Bronchial epithelial cell (primary cell): ENCODE data around the gene KIF5A. TPM values are rescaled to one million over a fixed set of nuclear protein-coding genes. Genes with fewer than 3 reads are reported as not detected.
A peak's percentile ranks its signal among the peaks of the same experiment; 100 is the strongest.

Source experiments
- DNase-seq: peaks from one replicate; pipeline ENCODE4 v3.0.0-alpha.2; 2010; ENCODE audit warnings: low read depth
- FAIRE-seq: peaks from 2 replicates; lab custom pipeline; 2011; peaks lifted over from hg19 to GRCh38; lab: Jason Lieb, UNC
- H3K27me3 ChIP-seq: 2 replicates; pipeline ENCODE4 v1.5.1; 2011; ENCODE audit warnings: low read length; ENCODE audit not compliant: control insufficient read depth, insufficient read depth
- H3K36me3 ChIP-seq: 2 replicates; pipeline ENCODE4 v1.5.1; 2011; ENCODE audit warnings: low read length; ENCODE audit not compliant: control insufficient read depth, insufficient read depth
- H3K4me3 ChIP-seq: 2 replicates; pipeline ENCODE4 v1.5.1; 2011; ENCODE audit warnings: mild to moderate bottlenecking, low read depth, low read length, control low read depth
- total RNA-seq: library from RNA; depleted of rRNA; stranded (reverse); fragments of >200 nt; gene quantifications from 2 replicates; pipeline ENCODE4 v1.2.1, GENCODE V29; 2014
- TF ChIP-seq, protein P1 (sequence below): IDR thresholded peaks from 2 replicates; pipeline ENCODE4 v1.5.1; 2011; ENCODE audit warnings: mild to moderate bottlenecking, moderate library complexity, low read length, control low read depth, inconsistent platforms; ENCODE audit not compliant: insufficient read depth, severe bottlenecking

Gene KIF5A
- total RNA-seq, 1 donor from 2014 or later, result under 0.01 TPM

DNA sequence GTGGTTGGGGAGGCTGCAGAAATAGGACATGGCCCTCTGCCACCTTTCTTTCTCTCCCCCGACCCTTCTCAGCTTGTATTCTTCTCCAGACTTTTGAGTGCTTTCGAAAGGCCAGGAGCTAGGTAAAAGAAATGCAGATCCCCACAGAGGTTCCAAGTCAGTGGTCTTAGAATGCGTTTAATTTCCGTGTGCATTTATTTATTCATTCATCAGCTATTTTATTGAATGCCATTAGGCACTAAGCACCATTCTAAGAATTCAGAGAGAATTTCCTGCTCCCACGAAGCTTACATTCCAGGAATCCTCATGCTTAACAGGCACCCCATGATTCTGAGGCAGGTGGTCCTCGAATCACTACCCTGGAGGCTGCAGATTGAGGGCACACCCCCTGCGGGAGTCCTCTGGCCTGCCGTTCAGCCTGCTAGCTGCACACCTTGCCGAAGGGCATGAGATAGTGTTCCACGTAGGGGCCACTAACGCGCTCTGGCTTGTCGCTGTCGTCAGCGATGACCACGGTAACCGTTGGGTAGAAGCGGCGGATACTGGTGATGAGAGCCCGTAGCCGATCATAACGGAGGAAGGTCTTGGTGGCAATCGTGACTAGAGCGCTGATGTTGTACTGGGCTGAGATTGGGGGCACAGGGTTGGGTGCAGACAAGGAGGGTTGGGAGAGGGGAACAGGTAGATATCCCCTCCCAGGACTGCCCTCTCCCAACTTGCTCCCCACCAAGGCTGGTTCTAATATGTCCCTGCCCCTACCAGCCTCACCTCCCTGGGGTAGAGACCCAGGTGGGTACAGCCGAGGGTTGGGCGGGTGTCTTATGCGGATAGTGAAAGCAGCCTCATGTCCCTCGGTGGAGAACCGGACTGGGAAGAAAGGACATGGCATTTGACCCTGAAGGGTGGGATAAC, 78.7 kb downstream of the KIF5A start:
- Histone ChIP-seq H3K4me3 (no peak overlapping the region), H3K36me3 (no peaks in the 10 kb centered on the region), H3K27me3 (peaks cover 47% of the 10 kb centered on the region)
- FAIRE-seq (peak; percentile 28), DNase-seq (no peak)
- TF ChIP-seq, protein P1, sequence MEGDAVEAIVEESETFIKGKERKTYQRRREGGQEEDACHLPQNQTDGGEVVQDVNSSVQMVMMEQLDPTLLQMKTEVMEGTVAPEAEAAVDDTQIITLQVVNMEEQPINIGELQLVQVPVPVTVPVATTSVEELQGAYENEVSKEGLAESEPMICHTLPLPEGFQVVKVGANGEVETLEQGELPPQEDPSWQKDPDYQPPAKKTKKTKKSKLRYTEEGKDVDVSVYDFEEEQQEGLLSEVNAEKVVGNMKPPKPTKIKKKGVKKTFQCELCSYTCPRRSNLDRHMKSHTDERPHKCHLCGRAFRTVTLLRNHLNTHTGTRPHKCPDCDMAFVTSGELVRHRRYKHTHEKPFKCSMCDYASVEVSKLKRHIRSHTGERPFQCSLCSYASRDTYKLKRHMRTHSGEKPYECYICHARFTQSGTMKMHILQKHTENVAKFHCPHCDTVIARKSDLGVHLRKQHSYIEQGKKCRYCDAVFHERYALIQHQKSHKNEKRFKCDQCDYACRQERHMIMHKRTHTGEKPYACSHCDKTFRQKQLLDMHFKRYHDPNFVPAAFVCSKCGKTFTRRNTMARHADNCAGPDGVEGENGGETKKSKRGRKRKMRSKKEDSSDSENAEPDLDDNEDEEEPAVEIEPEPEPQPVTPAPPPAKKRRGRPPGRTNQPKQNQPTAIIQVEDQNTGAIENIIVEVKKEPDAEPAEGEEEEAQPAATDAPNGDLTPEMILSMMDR, result no peak

DNA sequence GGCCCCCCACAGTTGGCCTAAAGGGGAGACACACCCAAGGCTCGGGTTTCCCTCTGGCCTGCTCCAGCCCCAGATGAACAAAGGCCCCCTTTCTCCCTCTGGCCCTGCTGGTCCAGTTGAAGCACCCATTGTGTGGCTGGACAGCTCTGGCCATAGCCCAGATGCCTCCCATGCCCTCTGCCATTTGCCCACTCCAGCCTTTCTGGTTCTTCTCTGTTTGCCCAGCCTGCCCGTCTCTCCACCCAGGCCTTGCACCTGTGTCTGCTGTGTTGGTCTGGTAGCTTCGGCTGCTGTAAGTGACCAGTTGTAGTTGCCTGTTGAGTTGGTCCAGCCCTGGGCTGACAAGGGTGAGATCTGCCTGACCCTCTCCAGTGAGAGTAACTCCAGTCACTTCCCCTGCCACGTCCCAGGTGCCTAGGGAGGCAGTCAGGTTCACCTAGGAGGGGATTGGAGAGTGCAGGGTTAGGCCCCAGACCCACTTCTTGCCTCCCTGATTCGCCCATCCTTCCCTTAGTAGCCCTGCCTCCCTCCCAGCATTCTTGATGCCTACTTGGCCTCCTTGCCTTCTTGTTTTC, 80.1 kb downstream of the KIF5A start:
- FAIRE-seq (no peak), DNase-seq (no peak)
- TF ChIP-seq, protein P1, result no peak
- H3K4me3 ChIP-seq, result no peak overlapping the region
- H3K27me3 ChIP-seq, result peaks cover 41% of the 10 kb centered on the region
- H3K36me3 ChIP-seq, result no peaks in the 10 kb centered on the region

DNA sequence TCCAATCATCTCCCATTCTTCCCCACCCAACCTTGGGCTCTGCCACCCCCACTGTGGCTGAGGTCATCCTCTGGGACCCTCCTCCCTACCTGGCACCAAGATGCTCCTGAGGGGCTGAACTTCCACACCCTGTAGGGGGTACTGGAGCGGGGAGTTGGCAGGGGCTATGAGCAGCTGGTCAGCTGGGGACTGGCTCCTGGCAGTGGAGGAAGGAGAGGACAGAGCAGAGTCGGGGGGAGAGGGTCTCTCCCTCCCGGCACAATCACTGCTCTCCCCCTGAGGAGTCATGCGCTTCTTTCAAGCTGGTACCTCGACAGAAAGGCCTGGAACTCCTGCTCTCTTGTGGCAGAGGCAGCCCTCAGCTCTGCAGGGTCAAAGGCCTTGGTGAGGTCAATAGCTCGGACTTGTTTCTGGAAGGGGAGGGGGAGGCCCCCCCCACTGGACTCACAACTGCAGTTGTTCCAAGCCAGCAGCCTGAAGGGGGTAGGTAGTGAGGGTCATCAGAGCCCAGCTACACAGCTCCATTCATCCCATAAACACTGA, 81.1 kb downstream of the KIF5A start:
- FAIRE-seq, result no peak
- peaks cover 34% of the 10 kb centered on the region for H3K27me3 ChIP-seq
- H3K36me3 ChIP-seq, result no peaks in the 10 kb centered on the region
- no peak for DNase-seq
- TF ChIP-seq, protein P1, result no peak
- H3K4me3 ChIP-seq, result no peak overlapping the region

DNA sequence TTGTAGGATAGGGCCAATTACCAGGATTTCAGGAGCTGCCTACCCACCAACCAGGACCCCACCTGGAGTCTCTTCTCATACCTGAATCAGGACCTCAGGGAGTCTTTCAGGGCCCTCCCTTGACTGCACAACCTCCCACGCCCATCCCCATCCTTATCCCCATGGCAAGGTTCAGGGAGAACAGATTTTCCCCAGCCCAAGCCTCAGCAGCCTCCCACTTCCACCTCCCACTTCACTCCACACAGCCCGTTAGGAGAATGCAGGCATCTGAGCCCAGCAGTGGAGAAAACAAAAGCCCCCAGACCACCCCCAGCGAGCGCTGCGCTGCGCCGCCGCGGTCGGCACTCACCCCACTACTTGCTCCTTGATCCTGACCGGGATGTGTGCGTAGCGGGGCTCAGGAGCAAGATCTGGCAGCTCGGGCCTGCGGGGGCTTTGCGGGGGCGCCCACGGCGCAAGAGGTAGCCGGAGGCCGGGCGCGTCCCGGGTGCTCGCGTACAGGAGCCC, 81.8 kb downstream of the KIF5A start:
- no peak for FAIRE-seq
- H3K36me3 ChIP-seq, result no peaks in the 10 kb centered on the region
- TF ChIP-seq, protein P1, result no peak
- DNase-seq, result no peak
- H3K4me3 ChIP-seq, result no peak overlapping the region
- peaks cover 28% of the 10 kb centered on the region for H3K27me3 ChIP-seq

DNA sequence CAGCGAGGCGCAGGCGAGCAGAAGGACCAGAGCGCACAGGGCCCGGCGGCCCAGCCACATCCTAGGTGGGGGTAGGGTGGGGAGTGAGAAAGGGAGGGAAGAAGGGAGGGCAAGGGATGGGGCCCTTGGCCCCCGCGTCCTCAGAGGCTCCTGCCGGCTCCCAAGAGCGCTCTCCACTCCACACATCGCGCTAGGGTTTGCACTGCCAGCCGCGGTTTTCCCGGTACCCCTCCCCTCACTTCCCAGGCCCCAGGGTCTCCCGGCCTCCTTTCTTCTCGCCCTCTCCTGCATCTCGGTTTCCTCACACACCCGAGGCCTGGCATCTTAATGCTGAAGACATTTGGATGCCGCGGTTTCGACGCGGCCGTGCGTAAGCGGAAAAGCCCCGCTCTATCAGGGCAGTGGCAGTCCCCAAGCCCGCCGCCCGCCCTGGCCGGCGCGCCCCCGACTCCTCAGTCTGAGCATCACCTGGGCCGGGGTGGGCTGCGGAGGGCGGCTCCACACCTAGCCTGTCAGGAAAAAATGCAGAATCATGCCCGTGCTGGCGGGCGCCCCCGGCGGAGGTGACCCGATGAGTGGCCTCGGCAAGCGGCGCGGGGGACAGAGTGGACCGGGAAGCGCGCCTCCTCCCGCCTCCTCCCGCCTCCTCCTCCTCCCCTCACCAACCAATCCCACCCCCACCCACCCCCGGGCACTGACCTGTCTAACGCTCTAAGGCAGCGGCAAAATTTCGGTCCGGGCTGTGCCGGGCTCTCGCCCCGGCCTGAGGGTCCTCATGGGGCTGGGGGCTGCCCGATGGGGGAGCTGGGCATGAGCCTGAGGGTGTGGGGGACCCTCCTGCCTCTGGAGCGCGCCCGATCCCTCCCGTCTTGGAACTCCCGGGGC, 82.5 kb downstream of the KIF5A start:
- Histone ChIP-seq H3K27me3 (peaks cover 24% of the 10 kb centered on the region), H3K36me3 (no peaks in the 10 kb centered on the region), H3K4me3 (peak overlapping the region; percentile 38)
- FAIRE-seq (no peak), DNase-seq (no peak)
- TF ChIP-seq, protein P1, result no peak
